Activated CD8-positive, alpha-beta T cell treated with anti-CD3 and anti-CD28 coated beads for 36 hours (primary cell): ENCODE results near the gene BMS1. TPM values are rescaled to one million over a fixed set of nuclear protein-coding genes. Genes with fewer than 3 reads are reported as not detected.

Source experiments
- ATAC-seq: fragments of 200-7000 bp; cut with Tn5 transposase; one replicate; pipeline ENCODE4 v1.10.0; 2021; ENCODE audit warnings: mild to moderate bottlenecking, moderate library complexity
- CTCF ChIA-PET: fragments of 350-600 bp; sonication (Branson Sonifier 250); formaldehyde crosslinking; loops from one replicate; lab custom pipeline; 2021; ENCODE audit warnings: antibody characterized with exemption; lab: Charles Lee
- POLR2A ChIA-PET: fragments of 350-600 bp; sonication (Branson Sonifier 250); formaldehyde crosslinking; loops from one replicate; lab custom pipeline; 2021; ENCODE audit warnings: antibody characterized with exemption; lab: Charles Lee
- DNase-seq: peaks from one replicate; pipeline ENCODE4 v3.0.0-alpha.2; 2020
- H3K27ac Mint-ChIP-seq: one replicate; pipeline ENCODE4 v1.8.0; 2021; ENCODE audit warnings: mild to moderate bottlenecking, mixed read lengths
- H3K27me3 Mint-ChIP-seq: one replicate; pipeline ENCODE4 v1.8.0; 2021; ENCODE audit warnings: mixed read lengths
- H3K36me3 Mint-ChIP-seq: one replicate; pipeline ENCODE4 v1.8.0; 2021; ENCODE audit warnings: low read depth, mixed read lengths
- H3K4me1 Mint-ChIP-seq: one replicate; pipeline ENCODE4 v1.8.0; 2021; ENCODE audit warnings: low read depth, mixed read lengths
- H3K4me3 Mint-ChIP-seq: one replicate; pipeline ENCODE4 v1.8.0; 2021; ENCODE audit warnings: mild to moderate bottlenecking, moderate library complexity, mixed read lengths
- H3K9me3 Mint-ChIP-seq: one replicate; pipeline ENCODE4 v1.8.0; 2021; ENCODE audit warnings: mixed read lengths
- intact Hi-C: fragments of 100-400 bp; cut with micrococcal nuclease; formaldehyde crosslinking; loops from one replicate; pipeline ENCODE4 v1.10.0; 2022
- total RNA-seq, 2 experiments: library from RNA; stranded (reverse); gene quantifications; one replicate each; pipeline ENCODE4 v1.2.3, GENCODE V29; 2021
- TF ChIP-seq, protein P1 (sequence below): fragments of 200-600 bp; IDR thresholded peaks from one replicate; pipeline ENCODE4 v1.8.0; 2022; ENCODE audit warnings: antibody characterized with exemption, mild to moderate bottlenecking

BMS1 gene
- total RNA-seq, 2 experiments from 2014 or later = 27.6 to 28.1 TPM

DNA sequence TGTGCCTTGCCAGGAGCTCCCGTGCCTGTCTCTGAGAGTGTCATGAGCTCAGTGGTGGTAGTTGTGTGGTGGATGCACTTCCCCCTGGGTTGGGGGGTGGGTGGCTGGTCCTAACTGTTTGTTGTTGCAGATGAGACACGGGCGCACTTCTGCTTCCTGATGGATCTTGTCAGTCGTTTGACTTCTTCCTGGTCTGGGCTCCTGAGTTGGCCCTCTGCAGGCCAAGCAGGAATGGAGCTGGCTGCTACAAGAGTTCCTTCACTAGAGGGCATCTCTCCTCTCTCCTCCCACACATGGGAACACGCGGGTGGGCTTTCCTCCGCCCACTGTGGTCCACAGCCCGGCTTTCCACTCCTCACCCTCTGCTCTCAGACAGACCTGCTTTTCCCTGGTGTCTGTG lies 82.0 kb downstream of the BMS1 start:
- intact Hi-C loops = no loop called here
- Mint-ChIP-seq H3K4me1 (peaks cover 1% of the 10 kb centered on the region), H3K4me3 (no peak overlapping the region), H3K36me3 (no peaks in the 10 kb centered on the region), H3K27ac (no peak overlapping the region), H3K9me3 (no peaks in the 10 kb centered on the region), H3K27me3 (peaks cover 30% of the 10 kb centered on the region)
- ChIA-PET POLR2A (no interaction called here), CTCF (no interaction called here)
- ATAC-seq (no peak), DNase-seq (no peak)
- TF ChIP-seq, protein P1, sequence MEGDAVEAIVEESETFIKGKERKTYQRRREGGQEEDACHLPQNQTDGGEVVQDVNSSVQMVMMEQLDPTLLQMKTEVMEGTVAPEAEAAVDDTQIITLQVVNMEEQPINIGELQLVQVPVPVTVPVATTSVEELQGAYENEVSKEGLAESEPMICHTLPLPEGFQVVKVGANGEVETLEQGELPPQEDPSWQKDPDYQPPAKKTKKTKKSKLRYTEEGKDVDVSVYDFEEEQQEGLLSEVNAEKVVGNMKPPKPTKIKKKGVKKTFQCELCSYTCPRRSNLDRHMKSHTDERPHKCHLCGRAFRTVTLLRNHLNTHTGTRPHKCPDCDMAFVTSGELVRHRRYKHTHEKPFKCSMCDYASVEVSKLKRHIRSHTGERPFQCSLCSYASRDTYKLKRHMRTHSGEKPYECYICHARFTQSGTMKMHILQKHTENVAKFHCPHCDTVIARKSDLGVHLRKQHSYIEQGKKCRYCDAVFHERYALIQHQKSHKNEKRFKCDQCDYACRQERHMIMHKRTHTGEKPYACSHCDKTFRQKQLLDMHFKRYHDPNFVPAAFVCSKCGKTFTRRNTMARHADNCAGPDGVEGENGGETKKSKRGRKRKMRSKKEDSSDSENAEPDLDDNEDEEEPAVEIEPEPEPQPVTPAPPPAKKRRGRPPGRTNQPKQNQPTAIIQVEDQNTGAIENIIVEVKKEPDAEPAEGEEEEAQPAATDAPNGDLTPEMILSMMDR = no peak

DNA sequence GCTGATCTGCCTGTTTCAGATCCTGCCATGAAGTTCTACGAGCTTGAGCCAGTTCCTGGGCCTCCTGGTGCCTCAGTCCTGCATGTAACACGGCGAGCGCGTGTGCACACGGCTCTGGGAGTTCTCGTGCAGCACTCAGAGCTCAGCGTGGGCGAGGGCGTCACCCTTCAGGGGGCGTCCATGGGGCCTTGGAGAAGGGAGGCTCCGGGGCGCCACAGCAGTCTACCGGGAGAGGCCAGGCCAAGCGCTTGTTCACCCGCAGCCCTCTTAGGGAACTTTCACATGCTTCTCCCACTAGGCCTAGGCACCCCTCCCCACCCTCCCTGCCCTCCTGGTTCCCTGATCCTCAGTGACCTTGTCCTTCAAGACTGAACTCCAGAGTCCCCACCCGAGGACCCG lies 83.1 kb downstream of the BMS1 start:
- H3K4me1 Mint-ChIP-seq = peaks cover 1% of the 10 kb centered on the region
- no peaks in the 10 kb centered on the region for H3K36me3 Mint-ChIP-seq
- no peak for ATAC-seq
- ChIA-PET CTCF (interaction anchor here (1.2 kb wide), 1 partner anchor 240 kb away, joined by 5 read pairs; no protein-coding TSS in a partner anchor), POLR2A (interaction anchor here (0.8 kb wide), 1 partner anchor 210 kb away, joined by 3 read pairs; no protein-coding TSS in a partner anchor)
- peaks cover 30% of the 10 kb centered on the region for H3K27me3 Mint-ChIP-seq
- H3K27ac Mint-ChIP-seq = no peak overlapping the region
- H3K9me3 Mint-ChIP-seq = no peaks in the 10 kb centered on the region
- intact Hi-C loops = loop anchor here (5.0 kb wide), 1 partner anchor 242 kb away; no protein-coding TSS in a partner anchor
- TF ChIP-seq, protein P1 = no peak
- DNase-seq = no peak
- no peak overlapping the region for H3K4me3 Mint-ChIP-seq

GRCh38 chr10:42866115-42866995 lies 83.8 kb downstream of the BMS1 start:
- peaks cover 29% of the 10 kb centered on the region for H3K27me3 Mint-ChIP-seq
- no peaks in the 10 kb centered on the region for H3K36me3 Mint-ChIP-seq
- no peaks in the 10 kb centered on the region for H3K9me3 Mint-ChIP-seq
- H3K4me1 Mint-ChIP-seq = peaks cover 1% of the 10 kb centered on the region
- POLR2A ChIA-PET = interaction anchor here (0.8 kb wide), 1 partner anchor 209 kb away, joined by 3 read pairs; no protein-coding TSS in a partner anchor
- H3K27ac Mint-ChIP-seq = no peak overlapping the region
- CTCF ChIA-PET = interaction anchor here (0.8 to 1.2 kb wide), 2 partner anchors 212 to 240 kb away, joined by 3 to 5 read pairs; no protein-coding TSS in a partner anchor
- ATAC-seq (peak; percentile 69), DNase-seq (peak; percentile 60)
- TF ChIP-seq, protein P1 = peak; percentile 69
- intact Hi-C loops = loop anchor here (5.0 kb wide), 1 partner anchor 241 kb away; no protein-coding TSS in a partner anchor
- no peak overlapping the region for H3K4me3 Mint-ChIP-seq

GRCh38 chr10:42867571-42867970 lies 85.0 kb downstream of the BMS1 start:
- TF ChIP-seq, protein P1 = no peak
- H3K4me1 Mint-ChIP-seq = peaks cover 1% of the 10 kb centered on the region
- peaks cover 27% of the 10 kb centered on the region for H3K27me3 Mint-ChIP-seq
- CTCF ChIA-PET = interaction anchor here (0.8 kb wide), 1 partner anchor 211 kb away, joined by 3 read pairs; no protein-coding TSS in a partner anchor
- intact Hi-C loops = loop anchor here (5.0 kb wide), 1 partner anchor 240 kb away; no protein-coding TSS in a partner anchor
- DNase-seq (no peak), ATAC-seq (no peak)
- no peaks in the 10 kb centered on the region for H3K36me3 Mint-ChIP-seq
- POLR2A ChIA-PET = no interaction called here
- no peaks in the 10 kb centered on the region for H3K9me3 Mint-ChIP-seq
- no peak overlapping the region for H3K4me3 Mint-ChIP-seq
- no peak overlapping the region for H3K27ac Mint-ChIP-seq

GRCh38 chr10:42868530-42868929 lies 85.9 kb downstream of the BMS1 start:
- TF ChIP-seq, protein P1 = no peak
- intact Hi-C loops = loop anchor here (5.0 kb wide), 1 partner anchor 239 kb away; no protein-coding TSS in a partner anchor
- H3K4me3 Mint-ChIP-seq = no peak overlapping the region
- POLR2A ChIA-PET = no interaction called here
- DNase-seq = no peak
- no peak for ATAC-seq
- CTCF ChIA-PET = interaction anchor here (0.6 kb wide), 1 partner anchor 146 kb away, joined by 3 read pairs; no protein-coding TSS in a partner anchor
- peaks cover 22% of the 10 kb centered on the region for H3K27me3 Mint-ChIP-seq
- peaks cover 1% of the 10 kb centered on the region for H3K4me1 Mint-ChIP-seq
- H3K36me3 Mint-ChIP-seq = no peaks in the 10 kb centered on the region
- H3K27ac Mint-ChIP-seq = no peak overlapping the region
- H3K9me3 Mint-ChIP-seq = no peaks in the 10 kb centered on the region
